Neural cell (in vitro differentiated cells): ENCODE data around the gene SEPTIN7.

Experiments
- POLR2AphosphoS5 ChIP-seq: IDR thresholded peaks from 2 replicates; pipeline ENCODE4 v1.6.1; 2012
- TF ChIP-seq, protein P1 (sequence below): fragments of 450-650 bp; IDR thresholded peaks from 2 replicates; pipeline ENCODE4 v1.5.1; 2014; ENCODE audit warnings: antibody characterized with exemption, mild to moderate bottlenecking, moderate library complexity; ENCODE audit not compliant: poor library complexity, severe bottlenecking

DNA sequence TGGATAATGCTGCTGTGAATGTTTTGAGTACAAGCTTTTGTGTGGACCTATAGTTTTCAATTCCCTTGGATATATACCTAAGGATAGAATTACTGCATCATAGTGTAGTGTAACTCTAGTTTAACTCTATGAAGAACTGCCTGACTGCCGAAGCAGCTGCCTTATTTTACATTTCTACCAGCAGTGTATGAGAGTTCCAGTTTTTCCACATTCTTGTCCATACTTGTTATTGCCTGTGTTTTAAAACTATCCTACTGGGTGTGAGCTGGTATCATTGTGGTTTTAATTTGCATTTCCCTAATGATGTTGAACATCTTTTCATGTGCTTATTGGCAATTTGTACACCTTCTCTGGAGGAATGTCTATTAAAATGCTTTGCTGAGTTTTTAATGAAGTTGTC lies 15.7 kb downstream of the SEPTIN7 start:
- TF ChIP-seq, protein P1, sequence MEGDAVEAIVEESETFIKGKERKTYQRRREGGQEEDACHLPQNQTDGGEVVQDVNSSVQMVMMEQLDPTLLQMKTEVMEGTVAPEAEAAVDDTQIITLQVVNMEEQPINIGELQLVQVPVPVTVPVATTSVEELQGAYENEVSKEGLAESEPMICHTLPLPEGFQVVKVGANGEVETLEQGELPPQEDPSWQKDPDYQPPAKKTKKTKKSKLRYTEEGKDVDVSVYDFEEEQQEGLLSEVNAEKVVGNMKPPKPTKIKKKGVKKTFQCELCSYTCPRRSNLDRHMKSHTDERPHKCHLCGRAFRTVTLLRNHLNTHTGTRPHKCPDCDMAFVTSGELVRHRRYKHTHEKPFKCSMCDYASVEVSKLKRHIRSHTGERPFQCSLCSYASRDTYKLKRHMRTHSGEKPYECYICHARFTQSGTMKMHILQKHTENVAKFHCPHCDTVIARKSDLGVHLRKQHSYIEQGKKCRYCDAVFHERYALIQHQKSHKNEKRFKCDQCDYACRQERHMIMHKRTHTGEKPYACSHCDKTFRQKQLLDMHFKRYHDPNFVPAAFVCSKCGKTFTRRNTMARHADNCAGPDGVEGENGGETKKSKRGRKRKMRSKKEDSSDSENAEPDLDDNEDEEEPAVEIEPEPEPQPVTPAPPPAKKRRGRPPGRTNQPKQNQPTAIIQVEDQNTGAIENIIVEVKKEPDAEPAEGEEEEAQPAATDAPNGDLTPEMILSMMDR: no peak
- TF ChIP-seq POLR2AphosphoS5: no peak
